ENCODE results near the gene IL12RB2. TPM values are rescaled to one million over a fixed set of nuclear protein-coding genes. Genes with fewer than 3 reads are reported as not detected.

The IL12RB2 gene
- total and polyA plus RNA-seq, 10 of the 15 experiments (the other 5 are each of a cell fraction or from before 2014, with no cell fraction given): 0.15 to 1.1 (median 0.54) TPM; not detected in 1

DNA sequence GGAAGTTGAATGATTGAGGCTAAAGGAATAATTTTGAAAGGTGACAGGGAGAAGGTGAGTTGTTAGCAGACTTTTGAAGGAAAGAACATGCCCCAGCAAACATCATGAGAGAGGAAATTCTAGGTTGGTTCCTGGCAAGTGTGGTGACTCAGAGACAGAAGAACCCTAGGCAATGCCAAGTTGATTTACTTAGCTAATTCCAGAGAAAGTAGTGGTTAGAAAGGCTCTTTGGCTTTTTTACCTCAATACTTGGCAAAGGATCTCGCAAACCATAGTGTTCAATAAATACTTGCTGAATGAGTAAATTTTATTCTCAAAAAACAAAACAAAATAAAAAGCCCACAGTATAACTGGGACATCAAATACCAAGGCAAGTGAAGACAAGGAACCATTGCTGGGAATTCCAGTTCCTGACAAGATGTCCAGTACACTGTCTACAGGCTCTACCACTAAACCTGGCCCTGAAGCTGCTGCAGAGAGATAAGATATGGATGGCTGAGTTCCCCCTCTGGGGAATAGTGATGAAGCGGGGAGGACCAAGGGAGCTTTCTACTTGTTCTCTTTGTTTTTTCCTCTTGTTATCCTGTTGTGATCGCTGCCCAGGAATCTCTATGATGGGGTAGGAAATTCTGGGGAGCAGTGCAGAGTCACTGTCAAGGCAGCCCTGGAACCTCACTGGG is 48.2 kb downstream of the IL12RB2 start:
- Histone ChIP-seq H3K27me3 (replicated peaks in 1 of 2; ENCODE audit: control insufficient read depth in 2 of 2, insufficient read depth in 2 of 2, low read length in 1 of 2) (no peaks in the 10 kb centered on the region), H3K4me2 (ENCODE audit: control insufficient read depth, insufficient read depth) (no peak overlapping the region), H3K36me3 (ENCODE audit: control insufficient read depth in 2 of 2, insufficient read depth in 2 of 2, low read length in 1 of 2) (no peaks in the 10 kb centered on the region), H3K9me3 (replicated peaks; ENCODE audit: control insufficient read depth, insufficient read depth, low read length) (no peaks in the 10 kb centered on the region), H3K9ac (ENCODE audit: control insufficient read depth, insufficient read depth, low read length) (no peak overlapping the region), H3K4me1 (ENCODE audit: control insufficient read depth, insufficient read depth, low read length) (peaks cover 3% of the 10 kb centered on the region), H3K79me2 (ENCODE audit: control insufficient read depth, insufficient read depth, low read length) (no peaks in the 10 kb centered on the region), H2AFZ (ENCODE audit: control insufficient read depth, low read depth, low read length) (no peak overlapping the region), H3K27ac (ENCODE audit: control insufficient read depth, insufficient read depth) (no peak overlapping the region), H4K20me1 (ENCODE audit: control insufficient read depth, insufficient read depth) (no peaks in the 10 kb centered on the region), H3K4me3 (no peak overlapping the region)
- ChIA-PET SMC1A (ENCODE audit: uncharacterized antibody, unreplicated experiment) (interaction anchor here (0.6 to 2.1 kb wide), 6 partner anchors 10 to 192 kb away, joined by 3 to 7 read pairs (median 4); no protein-coding TSS in a partner anchor), POLR2A (no interaction called here), CTCF (interaction anchor here (1.0 to 3.9 kb wide), 4 partner anchors 9 to 360 kb away, joined by 3 to 23 read pairs (median 6); no protein-coding TSS in a partner anchor), RAD21 (ENCODE audit: unreplicated experiment) (interaction anchor here (0.8 to 1.6 kb wide), 3 partner anchors 8 to 145 kb away, joined by 3 to 4 read pairs (median 3); no protein-coding TSS in a partner anchor)
- BruUV-seq (replicated peaks): no TSS peak
- 69% methylated on average over 3 of the region's 3 CpGs for WGBS (ENCODE audit: insufficient coverage, insufficient replicate concordance, low lambda C conversion rate, missing lambda C conversion rate)
- intact Hi-C loops (cut with micrococcal nuclease; ENCODE audit: unreplicated experiment): no loop called here
- in situ Hi-C loops (cut with MboI): no loop called here
- ATAC-seq (no peak), DNase-seq (ENCODE audit: low read depth, low spot score) (no peak), FAIRE-seq (no peak)
- TF ChIP-seq RELA (IDR thresholded peaks at IDR 0.05; ENCODE audit: borderline replicate concordance, partially characterized antibody) (no peak), ELK1 (IDR thresholded peaks at IDR 0.05; ENCODE audit: low read depth, low read length) (no peak), CBFB (IDR thresholded peaks at IDR 0.05; ENCODE audit: low read depth) (no peak), ZNF687 (IDR thresholded peaks at IDR 0.05) (no peak), RELB (IDR thresholded peaks at IDR 0.05; ENCODE audit: low read depth) (no peak), TBL1XR1 (IDR thresholded peaks at IDR 0.05; ENCODE audit: low read depth, low read length) (no peak), ZNF384 (IDR thresholded peaks at IDR 0.05; ENCODE audit: borderline replicate concordance, low read depth, low read length) (no peak), BRCA1 (IDR thresholded peaks at IDR 0.05; ENCODE audit: low read depth, low read length) (no peak), ZBED1 (IDR thresholded peaks at IDR 0.05; ENCODE audit: borderline replicate concordance) (no peak), STAT1 (conservative IDR thresholded peaks at IDR 0.05) (no peak), CEBPB (IDR thresholded peaks at IDR 0.05; ENCODE audit: borderline replicate concordance in 1 of 2, low read depth in 2 of 2, low read length in 2 of 2) (no peak)
